GM23248 (cell line): Measurements from ENCODE around the gene MBP. TPM values are rescaled to one million over a fixed set of nuclear protein-coding genes. Genes with fewer than 3 reads are reported as not detected.

ENCODE experiments used
- DNase-seq: peaks from one replicate; pipeline ENCODE4 v3.0.0-alpha.2; 2015
- H2AFZ ChIP-seq: fragments of 200-600 bp; sonication (generic); 2 replicates; pipeline ENCODE4 v1.6.1; 2016; ENCODE audit warnings: antibody characterized with exemption
- H3F3A ChIP-seq: fragments of 200-600 bp; sonication (generic); 2 replicates; pipeline ENCODE4 v1.6.1; 2016; ENCODE audit warnings: mild to moderate bottlenecking, antibody characterized with exemption, mixed run types; ENCODE audit not compliant: insufficient read depth
- H3K27ac ChIP-seq: fragments of 200-600 bp; sonication (generic); 2 replicates; pipeline ENCODE4 v1.5.1; 2016; ENCODE audit warnings: mild to moderate bottlenecking
- H3K27me3 ChIP-seq: fragments of 200-600 bp; sonication (generic); replicated peaks from 2 replicates; pipeline ENCODE4 v1.6.1; 2016; ENCODE audit warnings: mild to moderate bottlenecking; ENCODE audit not compliant: insufficient read depth
- H3K36me3 ChIP-seq: fragments of 200-600 bp; sonication (generic); 2 replicates; pipeline ENCODE4 v1.6.1; 2016; ENCODE audit warnings: low read depth, mild to moderate bottlenecking
- H3K4me1 ChIP-seq: fragments of 200-600 bp; sonication (generic); 2 replicates; pipeline ENCODE4 v1.6.1; 2016; ENCODE audit warnings: mild to moderate bottlenecking; ENCODE audit not compliant: insufficient read depth
- H3K4me2 ChIP-seq: fragments of 200-600 bp; sonication (generic); one replicate; pipeline ENCODE4 v1.6.1; 2016; ENCODE audit warnings: mild to moderate bottlenecking; ENCODE audit not compliant: unreplicated experiment
- H3K4me3 ChIP-seq: fragments of 200-600 bp; sonication (generic); 2 replicates; pipeline ENCODE4 v1.5.1; 2016; ENCODE audit warnings: mild to moderate bottlenecking
- H3K79me2 ChIP-seq: fragments of 200-600 bp; sonication (generic); 2 replicates; pipeline ENCODE4 v1.6.1; 2016; ENCODE audit warnings: mild to moderate bottlenecking; ENCODE audit not compliant: insufficient read depth
- H3K9ac ChIP-seq: fragments of 200-600 bp; sonication (generic); 2 replicates; pipeline ENCODE4 v1.6.1; 2016; ENCODE audit warnings: mild to moderate bottlenecking
- H3K9me2 ChIP-seq: fragments of 200-600 bp; sonication (generic); 2 replicates; pipeline ENCODE4 v1.6.1; 2016; ENCODE audit warnings: mixed run types, mild to moderate bottlenecking, moderate library complexity; ENCODE audit not compliant: insufficient read depth
- H3K9me3 ChIP-seq: fragments of 200-600 bp; sonication (generic); one replicate; pipeline ENCODE4 v1.6.1; 2017; ENCODE audit warnings: low read depth
- H4K20me1 ChIP-seq: fragments of 200-600 bp; sonication (generic); 2 replicates; pipeline ENCODE4 v1.6.0; 2016; ENCODE audit not compliant: insufficient read depth
- EZH2 ChIP-seq: fragments of 200-600 bp; sonication (generic); IDR thresholded peaks from 2 replicates; pipeline ENCODE4 v1.6.1; 2018; ENCODE audit warnings: antibody characterized with exemption, mild to moderate bottlenecking; ENCODE audit not compliant: insufficient read depth, poor library complexity, severe bottlenecking
- EZH2phosphoT487 ChIP-seq: fragments of 200-600 bp; sonication (generic); IDR thresholded peaks from 2 replicates; pipeline ENCODE4 v1.6.1; 2018; ENCODE audit warnings: antibody characterized with exemption, moderate library complexity, mild to moderate bottlenecking, low read depth; ENCODE audit not compliant: insufficient read depth
- WGBS, 2 experiments: methylation state at CpG; one replicate each; pipeline ENCODE4 v1.1.6; 2015 to 2017; ENCODE audit warnings: low lambda C conversion rate in 2 of 2, low coverage in 1 of 2; ENCODE audit errors: missing lambda C conversion rate in 2 of 2; 5-methylcytosine and 5-hydroxymethylcytosine counted together
- in situ Hi-C: fragments of 300-500 bp; cut with MboI; formaldehyde crosslinking; loops from 2 replicates; pipeline ENCODE4 v1.15.0; 2020
- polyA plus RNA-seq: library from polyadenylated mRNA; unstranded; fragments of >200 nt; fragmentation: Nextera tagmentation; extraction: Ambion mirVana; gene quantifications from 2 replicates; pipeline ENCODE4 v1.2.1, GENCODE V29; 2016
- total RNA-seq: library from RNA; depleted of rRNA; stranded (reverse); fragments of >200 nt; shearing (Covaris generic); gene quantifications from 2 replicates; pipeline ENCODE4 v1.2.3, GENCODE V29; 2014

Gene MBP
- total and polyA plus RNA-seq, 2 experiments from 2014 or later, result 2.2 to 2.9 TPM

- H3K9ac ChIP-seq, result no peak overlapping the region
- H3K4me1 ChIP-seq, result no peaks in the 10 kb centered on the region
- H3K36me3 ChIP-seq, result no peaks in the 10 kb centered on the region
- H2AFZ ChIP-seq, result no peak overlapping the region
- DNase-seq, result no peak
- no peaks in the 10 kb centered on the region for H3K9me3 ChIP-seq
- H3K4me2 ChIP-seq, result no peak overlapping the region
- H3K27ac ChIP-seq, result no peak overlapping the region
- no peaks in the 10 kb centered on the region for H3K79me2 ChIP-seq
- in situ Hi-C loops, result no loop called here
- H3F3A ChIP-seq, result no peaks in the 10 kb centered on the region
- no peak for TF ChIP-seq EZH2phosphoT487
- 74% methylated on average over 26 of the region's 26 CpGs for WGBS, 2 experiments
- H3K9me2 ChIP-seq, result no peaks in the 10 kb centered on the region
- H3K4me3 ChIP-seq, result no peak overlapping the region
- H4K20me1 ChIP-seq, result no peaks in the 10 kb centered on the region
- H3K27me3 ChIP-seq, result no peaks in the 10 kb centered on the region
Observed at GRCh38 chr18:77004555-77005380, 127.8 kb downstream of the MBP start.

GRCh38 chr18:77003316-77003715, 129.3 kb downstream of the MBP start:
- in situ Hi-C loops, result no loop called here
- H4K20me1 ChIP-seq, result no peaks in the 10 kb centered on the region
- WGBS, 2 experiments, result 85 to 90% methylated on average over 7 of the region's 7 CpGs

GRCh38 chr18:77002496-77002895, 130.1 kb downstream of the MBP start:
- H2AFZ ChIP-seq, result no peak overlapping the region
- WGBS, 2 experiments, result 74 to 79% methylated on average over 10 of the region's 10 CpGs
- H3K27ac ChIP-seq, result no peak overlapping the region
- H3K4me3 ChIP-seq, result no peak overlapping the region
- H3K79me2 ChIP-seq, result no peaks in the 10 kb centered on the region
- no peak for DNase-seq
- TF ChIP-seq EZH2phosphoT487 (no peak), EZH2 (no peak)
- H3K9me2 ChIP-seq, result no peaks in the 10 kb centered on the region
- H3K9ac ChIP-seq, result no peak overlapping the region
- no peaks in the 10 kb centered on the region for H3K27me3 ChIP-seq
- no peaks in the 10 kb centered on the region for H3K9me3 ChIP-seq
- H3K4me1 ChIP-seq, result no peaks in the 10 kb centered on the region
- in situ Hi-C loops, result no loop called here
- H3K36me3 ChIP-seq, result no peaks in the 10 kb centered on the region
- no peaks in the 10 kb centered on the region for H3F3A ChIP-seq
- no peak overlapping the region for H3K4me2 ChIP-seq
- H4K20me1 ChIP-seq, result no peaks in the 10 kb centered on the region

More at GRCh38 chr18:77003316-77003715, 129.3 kb downstream of the MBP start:
- Histone ChIP-seq H3K4me3 (no peak overlapping the region), H3K27me3 (no peaks in the 10 kb centered on the region), H3K4me1 (no peaks in the 10 kb centered on the region), H2AFZ (no peak overlapping the region), H3K36me3 (no peaks in the 10 kb centered on the region), H3K9me3 (no peaks in the 10 kb centered on the region), H3K9ac (no peak overlapping the region), H3F3A (no peaks in the 10 kb centered on the region), H3K9me2 (no peaks in the 10 kb centered on the region), H3K27ac (no peak overlapping the region), H3K79me2 (no peaks in the 10 kb centered on the region), H3K4me2 (no peak overlapping the region)
- DNase-seq, result no peak
- TF ChIP-seq EZH2 (no peak), EZH2phosphoT487 (no peak)

GRCh38 chr18:77001979-77002378, 130.6 kb downstream of the MBP start:
- H2AFZ ChIP-seq, result no peak overlapping the region
- H3K4me1 ChIP-seq, result no peaks in the 10 kb centered on the region
- no peaks in the 10 kb centered on the region for H3K9me3 ChIP-seq
- DNase-seq, result no peak
- in situ Hi-C loops, result no loop called here
- no peak overlapping the region for H3K4me2 ChIP-seq
- no peak overlapping the region for H3K9ac ChIP-seq
- no peaks in the 10 kb centered on the region for H3F3A ChIP-seq
- H3K27me3 ChIP-seq, result 0 out of 2 replicates have a peak, but pooled peaks cover 4% of the 10 kb centered on the region
- no peak for TF ChIP-seq EZH2phosphoT487
- no peak for TF ChIP-seq EZH2
- 78 to 80% methylated on average over 7 of the region's 7 CpGs for WGBS, 2 experiments
- no peaks in the 10 kb centered on the region for H4K20me1 ChIP-seq
- H3K4me3 ChIP-seq, result no peak overlapping the region
- no peak overlapping the region for H3K27ac ChIP-seq
- H3K79me2 ChIP-seq, result no peaks in the 10 kb centered on the region
- H3K9me2 ChIP-seq, result no peaks in the 10 kb centered on the region
- no peaks in the 10 kb centered on the region for H3K36me3 ChIP-seq

- Histone ChIP-seq H2AFZ (peak overlapping the region; percentile 86), H3K27me3 (peaks cover 12% of the 10 kb centered on the region; the same call in 1 of the 2 replicates), H3K9me2 (no peaks in the 10 kb centered on the region), H3K79me2 (no peaks in the 10 kb centered on the region), H3K9ac (no peak overlapping the region; the same call in 1 of the 2 replicates), H3K9me3 (no peaks in the 10 kb centered on the region), H3K4me1 (no peaks in the 10 kb centered on the region), H4K20me1 (no peaks in the 10 kb centered on the region), H3K27ac (no peak overlapping the region), H3F3A (no peaks in the 10 kb centered on the region), H3K4me3 (no peak overlapping the region), H3K4me2 (peak overlapping the region; percentile 78), H3K36me3 (no peaks in the 10 kb centered on the region)
- no peak for DNase-seq
- in situ Hi-C loops, result no loop called here
- no peak for TF ChIP-seq EZH2phosphoT487
- no peak for TF ChIP-seq EZH2
- WGBS, 2 experiments, result 65 to 83% methylated on average over 14 to 19 of the region's 19 CpGs
Observed at GRCh38 chr18:77001041-77001440, 131.5 kb downstream of the MBP start.
